Activated naive CD4-positive, alpha-beta T cell treated with anti-CD3 and anti-CD28 coated beads for 36 hours (primary cell): ENCODE data around the gene MTAP. TPM values are rescaled to one million over a fixed set of nuclear protein-coding genes. Genes with fewer than 3 reads are reported as not detected.

Experiments
- CTCF ChIA-PET: fragments of 350-600 bp; sonication (Branson Sonifier 250); formaldehyde crosslinking; loops from one replicate; lab custom pipeline; 2021; ENCODE audit warnings: antibody characterized with exemption; lab: Charles Lee
- DNase-seq: peaks from one replicate; pipeline ENCODE4 v3.0.0-alpha.2; 2020
- H3K27ac Mint-ChIP-seq: one replicate; pipeline ENCODE4 v1.8.0; 2021; ENCODE audit warnings: mild to moderate bottlenecking, mixed read lengths
- H3K27me3 Mint-ChIP-seq: one replicate; pipeline ENCODE4 v1.8.0; 2021; ENCODE audit warnings: low read depth, mixed read lengths
- H3K36me3 Mint-ChIP-seq: one replicate; pipeline ENCODE4 v1.8.0; 2021; ENCODE audit warnings: low read depth, mixed read lengths
- H3K4me1 Mint-ChIP-seq: one replicate; pipeline ENCODE4 v1.8.0; 2021; ENCODE audit warnings: low read depth, mixed read lengths
- H3K4me3 Mint-ChIP-seq: one replicate; pipeline ENCODE4 v1.8.0; 2021; ENCODE audit warnings: mild to moderate bottlenecking, moderate library complexity, mixed read lengths
- H3K9me3 Mint-ChIP-seq: one replicate; pipeline ENCODE4 v1.8.0; 2021; ENCODE audit warnings: mixed read lengths
- intact Hi-C: fragments of 100-400 bp; cut with micrococcal nuclease; formaldehyde crosslinking; loops from one replicate; pipeline ENCODE4 v1.15.1; 2023
- total RNA-seq, 2 experiments: library from RNA; stranded (reverse); gene quantifications; one replicate each; pipeline ENCODE4 v1.2.3, GENCODE V29; 2021

MTAP gene
- total RNA-seq, 2 experiments from 2014 or later = 59.0 to 66.4 TPM

DNA sequence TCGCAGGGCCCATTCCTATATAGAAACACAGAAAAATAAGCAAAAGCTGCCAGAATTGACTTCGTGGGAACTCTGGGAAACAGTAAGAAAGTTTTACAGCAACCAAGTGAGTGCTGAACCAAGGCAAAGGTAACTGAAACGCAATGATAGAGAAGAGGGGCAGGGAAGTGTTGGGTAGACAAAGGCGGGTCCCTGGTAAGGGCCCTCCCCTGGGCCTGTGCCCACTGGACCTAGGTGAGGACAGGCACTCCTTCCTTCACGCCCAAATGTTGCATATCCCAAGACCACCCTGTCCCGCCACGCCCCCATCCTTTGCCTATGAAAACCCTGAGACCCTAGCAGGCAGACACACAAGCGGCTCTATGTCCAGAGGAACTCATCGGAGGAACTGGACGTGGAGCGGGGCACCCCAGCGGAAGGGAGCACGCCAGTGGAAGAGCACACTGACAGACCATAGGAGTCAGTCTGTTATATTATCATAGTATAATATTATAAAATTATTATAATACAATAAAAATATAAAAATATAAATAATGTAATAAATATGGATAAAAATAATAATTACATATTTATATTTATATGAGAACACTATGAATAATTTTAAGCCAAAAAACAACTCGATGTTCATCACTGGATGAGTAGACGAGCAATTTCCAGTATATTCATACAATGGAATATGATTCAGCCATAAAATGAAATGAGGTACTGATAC lies 163.9 kb downstream of the MTAP start:
- peaks cover 9% of the 10 kb centered on the region for H3K9me3 Mint-ChIP-seq
- no peak overlapping the region for H3K27ac Mint-ChIP-seq
- no peak for DNase-seq
- peaks cover 9% of the 10 kb centered on the region for H3K36me3 Mint-ChIP-seq
- H3K4me3 Mint-ChIP-seq = no peak overlapping the region
- intact Hi-C loops = loop anchor here (1.0 to 5.0 kb wide), 3 partner anchors 9 to 1119 kb away; no protein-coding TSS in a partner anchor
- H3K4me1 Mint-ChIP-seq = peaks cover 19% of the 10 kb centered on the region
- peaks cover 89% of the 10 kb centered on the region for H3K27me3 Mint-ChIP-seq
- CTCF ChIA-PET = interaction anchor here (0.7 to 0.9 kb wide), 3 partner anchors 109 to 154 kb away, joined by 3 read pairs; no protein-coding TSS in a partner anchor

DNA sequence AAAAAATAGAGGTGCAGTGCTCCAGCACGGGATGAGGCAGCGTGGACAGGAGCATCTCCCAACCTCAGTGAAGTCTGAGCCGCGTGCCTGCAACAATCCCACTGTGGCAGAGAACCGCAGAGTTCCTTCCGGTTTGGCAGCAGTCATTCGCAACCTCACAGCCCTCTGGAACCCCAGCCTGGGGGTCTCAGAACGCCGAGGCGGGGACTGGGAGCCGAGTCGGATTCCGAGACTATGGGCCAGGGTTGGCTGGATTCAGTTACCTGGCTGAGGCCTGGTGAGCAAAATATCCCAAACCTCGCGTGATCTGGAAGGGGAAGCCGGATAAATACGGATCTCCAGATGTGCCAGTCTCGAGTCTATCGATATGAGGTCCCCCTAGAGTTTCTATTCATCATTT lies 164.7 kb downstream of the MTAP start:
- H3K36me3 Mint-ChIP-seq = peaks cover 9% of the 10 kb centered on the region
- intact Hi-C loops = loop anchor here (2.0 to 5.0 kb wide), 2 partner anchors 46 to 1120 kb away; no protein-coding TSS in a partner anchor
- DNase-seq = no peak
- peaks cover 19% of the 10 kb centered on the region for H3K4me1 Mint-ChIP-seq
- H3K27ac Mint-ChIP-seq = no peak overlapping the region
- peaks cover 89% of the 10 kb centered on the region for H3K27me3 Mint-ChIP-seq
- peaks cover 9% of the 10 kb centered on the region for H3K9me3 Mint-ChIP-seq
- no peak overlapping the region for H3K4me3 Mint-ChIP-seq
- CTCF ChIA-PET = interaction anchor here (2.5 kb wide), 1 partner anchor 40 kb away, joined by 10 read pairs; no protein-coding TSS in a partner anchor

GRCh38 chr9:21967702-21968101 lies 165.3 kb downstream of the MTAP start:
- CTCF ChIA-PET = interaction anchor here (2.5 kb wide), 1 partner anchor 40 kb away, joined by 10 read pairs; no protein-coding TSS in a partner anchor
- DNase-seq = no peak
- H3K4me3 Mint-ChIP-seq = no peak overlapping the region
- intact Hi-C loops = loop anchor here (2.0 to 5.0 kb wide), 2 partner anchors 47 to 1120 kb away; no protein-coding TSS in a partner anchor
- H3K36me3 Mint-ChIP-seq = peaks cover 9% of the 10 kb centered on the region
- peaks cover 91% of the 10 kb centered on the region for H3K27me3 Mint-ChIP-seq
- H3K4me1 Mint-ChIP-seq = peaks cover 19% of the 10 kb centered on the region
- H3K27ac Mint-ChIP-seq = no peak overlapping the region
- peaks cover 9% of the 10 kb centered on the region for H3K9me3 Mint-ChIP-seq

GRCh38 chr9:21968331-21969010 lies 166.0 kb downstream of the MTAP start:
- Mint-ChIP-seq H3K4me3 (peak overlapping the region; percentile 18), H3K4me1 (peaks cover 19% of the 10 kb centered on the region), H3K9me3 (peaks cover 9% of the 10 kb centered on the region), H3K27ac (no peak overlapping the region), H3K27me3 (peaks cover 87% of the 10 kb centered on the region), H3K36me3 (peaks cover 9% of the 10 kb centered on the region)
- intact Hi-C loops = loop anchor here (5.0 kb wide), 1 partner anchor 1121 kb away; no protein-coding TSS in a partner anchor
- CTCF ChIA-PET = interaction anchor here (2.5 kb wide), 1 partner anchor 39 kb away, joined by 10 read pairs; no protein-coding TSS in a partner anchor
- DNase-seq = no peak

DNA sequence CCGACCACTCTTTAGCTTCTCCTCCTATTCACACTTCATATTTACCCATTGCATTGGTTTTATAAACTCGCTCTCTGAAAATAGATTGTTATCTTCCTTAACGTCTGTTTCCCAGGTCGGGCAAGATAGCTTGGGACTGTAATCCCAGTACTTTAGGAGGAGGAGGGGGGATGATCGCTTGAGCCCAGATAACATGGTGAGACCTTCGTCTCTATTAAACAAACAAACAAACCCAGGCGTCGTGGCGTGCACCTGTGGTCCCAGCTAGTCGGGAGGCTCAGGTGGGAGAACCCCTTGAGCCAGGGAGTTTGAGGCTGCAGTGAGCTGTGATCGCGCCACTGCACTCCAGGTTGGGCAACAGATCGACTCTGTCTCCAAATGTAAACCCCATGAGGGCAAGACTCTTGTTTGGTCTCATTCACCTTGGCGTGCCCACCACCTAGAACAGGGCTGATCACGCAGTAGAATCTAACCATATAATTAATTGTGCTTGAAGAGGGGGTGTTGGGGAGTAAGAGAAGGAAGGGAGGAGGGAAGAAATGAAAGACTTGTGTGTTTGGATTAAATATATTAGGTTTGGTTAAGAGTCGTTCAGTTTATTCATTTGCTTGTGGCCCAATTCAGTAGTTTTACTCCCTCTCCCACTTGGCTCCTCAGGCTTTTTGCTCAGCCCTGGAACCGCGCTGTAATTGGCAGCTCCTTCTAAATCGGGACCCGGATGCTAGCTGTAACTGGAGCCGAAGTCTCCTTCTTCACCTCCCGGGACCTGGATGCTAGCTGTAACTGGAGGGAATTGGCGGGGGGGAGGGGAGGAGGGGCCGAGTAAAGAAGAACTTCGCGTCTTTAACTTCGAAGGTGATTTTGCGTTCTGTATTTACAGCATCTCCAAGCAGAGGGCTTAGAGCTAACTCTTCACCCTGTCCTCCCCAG lies 166.8 kb downstream of the MTAP start:
- no peak for DNase-seq
- H3K4me3 Mint-ChIP-seq = no peak overlapping the region
- CTCF ChIA-PET = interaction anchor here (2.5 kb wide), 1 partner anchor 38 kb away, joined by 10 read pairs; no protein-coding TSS in a partner anchor
- H3K9me3 Mint-ChIP-seq = peaks cover 9% of the 10 kb centered on the region
- peaks cover 9% of the 10 kb centered on the region for H3K36me3 Mint-ChIP-seq
- intact Hi-C loops = loop anchor here (5.0 kb wide), 1 partner anchor 1122 kb away; no protein-coding TSS in a partner anchor
- no peak overlapping the region for H3K27ac Mint-ChIP-seq
- H3K4me1 Mint-ChIP-seq = peaks cover 22% of the 10 kb centered on the region
- peaks cover 86% of the 10 kb centered on the region for H3K27me3 Mint-ChIP-seq

- intact Hi-C loops = loop anchor here (5.0 kb wide), 1 partner anchor 1123 kb away; no protein-coding TSS in a partner anchor
- no peak overlapping the region for H3K4me3 Mint-ChIP-seq
- H3K4me1 Mint-ChIP-seq = peaks cover 24% of the 10 kb centered on the region
- no peak overlapping the region for H3K27ac Mint-ChIP-seq
- no peak for DNase-seq
- peaks cover 86% of the 10 kb centered on the region for H3K27me3 Mint-ChIP-seq
- H3K36me3 Mint-ChIP-seq = peaks cover 9% of the 10 kb centered on the region
- CTCF ChIA-PET = interaction anchor here (0.9 to 4.5 kb wide), 2 partner anchors 17 to 39 kb away, joined by 5 to 16 read pairs; partner anchors contain the start of gene CDKN2B
- peaks cover 9% of the 10 kb centered on the region for H3K9me3 Mint-ChIP-seq
Observed at GRCh38 chr9:21969951-21970799, 167.7 kb downstream of the MTAP start.

GRCh38 chr9:21970800-21971640 lies 168.6 kb downstream of the MTAP start:
- H3K27ac Mint-ChIP-seq = no peak overlapping the region
- DNase-seq = no peak
- no peak overlapping the region for H3K4me3 Mint-ChIP-seq
- peaks cover 9% of the 10 kb centered on the region for H3K36me3 Mint-ChIP-seq
- H3K9me3 Mint-ChIP-seq = peaks cover 9% of the 10 kb centered on the region
- CTCF ChIA-PET = interaction anchor here (0.9 to 4.5 kb wide), 2 partner anchors 16 to 38 kb away, joined by 5 to 16 read pairs; partner anchors contain the start of gene CDKN2B
- intact Hi-C loops = no loop called here
- H3K4me1 Mint-ChIP-seq = peaks cover 23% of the 10 kb centered on the region
- peaks cover 84% of the 10 kb centered on the region for H3K27me3 Mint-ChIP-seq

GRCh38 chr9:21972361-21972760 lies 169.9 kb downstream of the MTAP start:
- Mint-ChIP-seq H3K27me3 (peaks cover 84% of the 10 kb centered on the region), H3K4me3 (no peak overlapping the region), H3K9me3 (peaks cover 9% of the 10 kb centered on the region), H3K27ac (no peak overlapping the region), H3K4me1 (peaks cover 23% of the 10 kb centered on the region), H3K36me3 (peaks cover 8% of the 10 kb centered on the region)
- CTCF ChIA-PET = interaction anchor here (4.5 kb wide), 1 partner anchor 36 kb away, joined by 16 read pairs; the partner anchor contains the start of gene CDKN2B
- intact Hi-C loops = no loop called here
- no peak for DNase-seq

GRCh38 chr9:21974343-21974721 lies 171.9 kb downstream of the MTAP start:
- Mint-ChIP-seq H3K9me3 (peaks cover 4% of the 10 kb centered on the region), H3K4me1 (peaks cover 14% of the 10 kb centered on the region), H3K4me3 (peak overlapping the region; percentile 56), H3K27ac (no peak overlapping the region), H3K27me3 (peaks cover 81% of the 10 kb centered on the region), H3K36me3 (peaks cover 3% of the 10 kb centered on the region)
- CTCF ChIA-PET = interaction anchor here (4.5 kb wide), 1 partner anchor 34 kb away, joined by 16 read pairs; the partner anchor contains the start of gene CDKN2B
- no peak for DNase-seq
- intact Hi-C loops = loop anchor here (2.0 kb wide), 1 partner anchor 34 kb away; the partner anchor contains the start of gene CDKN2B
